Stimulated activated CD8-positive, alpha-beta memory T cell treated with anti-CD3 and anti-CD28 coated beads, Interleukin-2, amount 100 ng/mL, for 48 hours (primary cell): ENCODE data around the gene PLA1A.
"Not testable (repeated sequence)": the region's sequence is repeated elsewhere in the genome, so short reads cannot be mapped to it uniquely, and the experiment has no call there.

Experiments used
- DNase-seq, 2 donors: peaks; one replicate each; pipeline ENCODE4 v3.0.0-alpha.2; 2020; ENCODE audit warnings: low read depth in 2 of 2

PLA1A gene

GRCh38 chr3:119597548-119598288, at the start of gene PLA1A:
TSS of gene PLA1A (plus strand) at chr3:119597885. CDS start at chr3:119597914, 29 bp downstream.
- no peak for DNase-seq

- DNase-seq = no peak
These were observed 49.3 kb upstream of the PLA1A start for GRCh38 chr3:119548341-119548740.

- DNase-seq = no peak
These were observed 47.3 kb upstream of the PLA1A start for GRCh38 chr3:119550192-119550910.

GRCh38 chr3:119551598-119551997, 46.1 kb upstream of the PLA1A start:
- no peak for DNase-seq

- DNase-seq = not testable (repeated sequence)
These were observed 44.8 kb upstream of the PLA1A start for GRCh38 chr3:119552928-119553327.

- no peak for DNase-seq
These were observed 43.8 kb upstream of the PLA1A start for GRCh38 chr3:119553823-119554415.

GRCh38 chr3:119555309-119555735, 42.4 kb upstream of the PLA1A start:
- DNase-seq = no peak

GRCh38 chr3:119555929-119556328, 41.8 kb upstream of the PLA1A start:
- DNase-seq = no peak

- no peak for DNase-seq
These were observed 40.4 kb upstream of the PLA1A start for GRCh38 chr3:119557192-119557876.

GRCh38 chr3:119557877-119558269, 39.8 kb upstream of the PLA1A start:
- DNase-seq = no peak

- DNase-seq = no peak
These were observed 38.9 kb upstream of the PLA1A start for GRCh38 chr3:119558626-119559317.

GRCh38 chr3:119559441-119559963, 38.2 kb upstream of the PLA1A start, which contains the start of gene CD80:
TSS of gene CD80 (minus strand) at chr3:119559614. CDS start at chr3:119557728, 1,886 bp downstream.
- DNase-seq = peak; percentile 44 to 51

GRCh38 chr3:119560160-119560559, 37.5 kb upstream of the PLA1A start:
- DNase-seq = no peak

GRCh38 chr3:119562307-119562961, 35.3 kb upstream of the PLA1A start:
- peak; percentile 34 to 36 for DNase-seq

GRCh38 chr3:119563334-119563733, 34.4 kb upstream of the PLA1A start:
- not testable (repeated sequence) for DNase-seq

- DNase-seq = no peak
These were observed 28.5 kb upstream of the PLA1A start for GRCh38 chr3:119569156-119569555.

GRCh38 chr3:119570229-119570628, 27.5 kb upstream of the PLA1A start:
- DNase-seq = no peak

GRCh38 chr3:119571230-119571629, 26.5 kb upstream of the PLA1A start:
- no peak for DNase-seq

- no peak for DNase-seq
These were observed 26.0 kb upstream of the PLA1A start for GRCh38 chr3:119571688-119572087.

GRCh38 chr3:119575507-119575906, 22.2 kb upstream of the PLA1A start:
- DNase-seq = no peak
